ENCODE measurements around the gene RXRB.

The RXRB gene

DNA sequence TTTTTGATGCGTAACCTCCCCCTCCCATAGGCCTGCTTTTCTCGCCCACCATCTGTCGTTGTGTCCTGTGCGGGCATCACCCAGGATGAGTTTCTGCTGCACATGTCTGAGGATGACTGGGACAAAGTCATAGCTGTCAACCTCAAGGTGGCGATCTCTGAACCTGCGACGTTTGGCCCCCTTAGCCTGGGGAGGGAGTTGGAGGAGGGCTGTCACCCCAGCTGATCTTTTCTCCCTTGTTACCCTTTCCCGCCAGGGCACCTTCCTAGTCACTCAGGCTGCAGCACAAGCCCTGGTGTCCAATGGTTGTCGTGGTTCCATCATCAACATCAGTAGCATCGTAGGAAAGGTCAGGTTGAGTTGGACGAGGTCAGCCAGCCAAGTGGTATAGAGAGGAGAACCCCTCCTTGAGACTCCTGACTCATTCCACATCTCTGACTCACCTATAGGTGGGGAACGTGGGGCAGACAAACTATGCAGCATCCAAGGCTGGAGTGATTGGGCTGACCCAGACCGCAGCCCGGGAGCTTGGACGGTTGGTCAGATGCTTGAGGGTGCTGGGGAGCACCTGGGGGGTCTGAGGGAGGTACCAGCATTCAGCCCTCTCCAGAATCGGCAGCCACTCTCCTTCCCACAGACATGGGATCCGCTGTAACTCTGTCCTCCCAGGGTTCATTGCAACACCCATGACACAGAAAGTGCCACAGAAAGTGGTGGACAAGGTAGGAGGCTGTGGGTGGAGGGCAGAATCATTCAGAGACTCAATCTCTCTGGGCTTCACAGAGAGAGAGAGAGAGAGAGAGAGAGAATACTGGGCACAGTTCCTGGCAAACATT, 4.9 kb upstream of the RXRB start:
- Histone ChIP-seq H3K4me1 (ENCODE audit: insufficient read depth, poor library complexity, severe bottlenecking) (peaks cover 27% of the 10 kb centered on the region), H3K27me3 (ENCODE audit: insufficient read depth, poor library complexity, severe bottlenecking) (no peaks in the 10 kb centered on the region), H3K4me3 (ENCODE audit: severe bottlenecking) (peak overlapping the region; percentile 60), H3K27ac (ENCODE audit: poor library complexity, severe bottlenecking) (peak overlapping the region; percentile 87), H3K9me3 (ENCODE audit: severe bottlenecking) (no peaks in the 10 kb centered on the region), H3K36me3 (ENCODE audit: low read depth) (peaks cover 47% of the 10 kb centered on the region)
- ATAC-seq (ENCODE audit: low read depth), result peak; percentile 62
- TF ChIP-seq, protein P1, sequence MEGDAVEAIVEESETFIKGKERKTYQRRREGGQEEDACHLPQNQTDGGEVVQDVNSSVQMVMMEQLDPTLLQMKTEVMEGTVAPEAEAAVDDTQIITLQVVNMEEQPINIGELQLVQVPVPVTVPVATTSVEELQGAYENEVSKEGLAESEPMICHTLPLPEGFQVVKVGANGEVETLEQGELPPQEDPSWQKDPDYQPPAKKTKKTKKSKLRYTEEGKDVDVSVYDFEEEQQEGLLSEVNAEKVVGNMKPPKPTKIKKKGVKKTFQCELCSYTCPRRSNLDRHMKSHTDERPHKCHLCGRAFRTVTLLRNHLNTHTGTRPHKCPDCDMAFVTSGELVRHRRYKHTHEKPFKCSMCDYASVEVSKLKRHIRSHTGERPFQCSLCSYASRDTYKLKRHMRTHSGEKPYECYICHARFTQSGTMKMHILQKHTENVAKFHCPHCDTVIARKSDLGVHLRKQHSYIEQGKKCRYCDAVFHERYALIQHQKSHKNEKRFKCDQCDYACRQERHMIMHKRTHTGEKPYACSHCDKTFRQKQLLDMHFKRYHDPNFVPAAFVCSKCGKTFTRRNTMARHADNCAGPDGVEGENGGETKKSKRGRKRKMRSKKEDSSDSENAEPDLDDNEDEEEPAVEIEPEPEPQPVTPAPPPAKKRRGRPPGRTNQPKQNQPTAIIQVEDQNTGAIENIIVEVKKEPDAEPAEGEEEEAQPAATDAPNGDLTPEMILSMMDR (IDR thresholded peaks at IDR 0.05; ENCODE audit: poor library complexity, severe bottlenecking), result peak; percentile 12
- no peak for DNase-seq (ENCODE audit: low spot score)

DNA sequence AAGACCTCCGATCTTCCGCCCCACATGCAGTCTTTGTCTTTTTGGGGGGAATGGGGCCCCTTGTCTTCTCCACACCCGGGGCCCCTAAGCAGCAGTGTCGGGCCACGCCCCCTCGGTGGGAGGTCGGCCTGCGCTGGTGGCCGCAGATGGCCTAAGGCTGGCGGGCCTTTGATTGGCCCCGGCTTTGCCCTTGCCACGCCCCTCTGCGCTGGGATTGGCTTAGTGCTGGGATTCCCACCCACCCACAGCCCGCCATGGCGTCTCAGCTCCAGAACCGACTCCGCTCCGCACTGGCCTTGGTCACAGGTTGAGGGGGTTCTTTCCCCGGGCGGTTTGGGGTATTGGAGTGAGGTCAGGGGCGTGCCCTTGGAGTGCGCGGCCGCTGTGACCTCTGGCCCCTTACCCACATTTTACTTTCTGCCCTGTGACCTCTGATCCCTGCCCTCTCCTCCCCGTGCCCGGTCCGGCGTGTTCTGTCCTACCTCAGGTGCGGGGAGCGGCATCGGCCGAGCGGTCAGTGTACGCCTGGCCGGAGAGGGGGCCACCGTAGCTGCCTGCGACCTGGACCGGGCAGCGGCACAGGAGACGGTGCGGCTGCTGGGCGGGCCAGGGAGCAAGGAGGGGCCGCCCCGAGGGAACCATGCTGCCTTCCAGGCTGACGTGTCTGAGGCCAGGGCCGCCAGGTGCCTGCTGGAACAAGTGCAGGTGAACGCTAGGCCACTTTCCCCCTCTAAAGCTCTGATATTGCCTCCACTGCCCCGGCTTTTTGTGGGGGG, 4.1 kb upstream of the RXRB start, which contains the start of gene HSD17B8:
HSD17B8 (plus strand) TSS at position 241 of the 776 bp plus-strand sequence; CDS start at position 255, 14 bp downstream.
- Histone ChIP-seq H3K27me3 (ENCODE audit: insufficient read depth, poor library complexity, severe bottlenecking) (no peaks in the 10 kb centered on the region), H3K4me3 (ENCODE audit: severe bottlenecking) (peak within 1 kb of the TSS; percentile 60), H3K4me1 (ENCODE audit: insufficient read depth, poor library complexity, severe bottlenecking) (peaks cover 27% of the 10 kb centered on the region), H3K27ac (ENCODE audit: poor library complexity, severe bottlenecking) (peak within 1 kb of the TSS; percentile 87), H3K9me3 (ENCODE audit: severe bottlenecking) (no peaks in the 10 kb centered on the region), H3K36me3 (ENCODE audit: low read depth) (peaks cover 40% of the 10 kb centered on the region)
- ATAC-seq (ENCODE audit: low read depth) (peak; percentile 72), DNase-seq (ENCODE audit: low spot score) (peak; percentile 94)
- TF ChIP-seq, protein P1 (IDR thresholded peaks at IDR 0.05; ENCODE audit: poor library complexity, severe bottlenecking), result no peak

DNA sequence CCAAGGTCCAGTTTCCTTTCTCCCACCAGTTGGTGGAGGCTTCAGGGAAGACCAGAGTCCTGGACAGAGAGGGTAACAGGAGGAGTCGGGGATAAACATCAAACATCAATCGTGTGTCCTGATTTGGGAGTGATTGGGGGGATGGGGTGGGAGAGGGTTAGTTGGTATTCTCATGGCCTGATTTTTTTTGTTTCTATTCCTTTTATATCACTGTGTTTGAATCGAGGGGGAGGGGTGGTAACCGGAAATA, 3.6 kb upstream of the RXRB start:
- H3K27ac ChIP-seq (ENCODE audit: poor library complexity, severe bottlenecking), result peak overlapping the region; percentile 87
- H3K9me3 ChIP-seq (ENCODE audit: severe bottlenecking), result no peaks in the 10 kb centered on the region
- H3K4me1 ChIP-seq (ENCODE audit: insufficient read depth, poor library complexity, severe bottlenecking), result peaks cover 27% of the 10 kb centered on the region
- no peaks in the 10 kb centered on the region for H3K27me3 ChIP-seq (ENCODE audit: insufficient read depth, poor library complexity, severe bottlenecking)
- H3K4me3 ChIP-seq (ENCODE audit: severe bottlenecking), result peak overlapping the region; percentile 60
- ATAC-seq (ENCODE audit: low read depth) (no peak), DNase-seq (ENCODE audit: low spot score) (no peak)
- TF ChIP-seq, protein P1 (IDR thresholded peaks at IDR 0.05; ENCODE audit: poor library complexity, severe bottlenecking), result no peak
- peaks cover 35% of the 10 kb centered on the region for H3K36me3 ChIP-seq (ENCODE audit: low read depth)

DNA sequence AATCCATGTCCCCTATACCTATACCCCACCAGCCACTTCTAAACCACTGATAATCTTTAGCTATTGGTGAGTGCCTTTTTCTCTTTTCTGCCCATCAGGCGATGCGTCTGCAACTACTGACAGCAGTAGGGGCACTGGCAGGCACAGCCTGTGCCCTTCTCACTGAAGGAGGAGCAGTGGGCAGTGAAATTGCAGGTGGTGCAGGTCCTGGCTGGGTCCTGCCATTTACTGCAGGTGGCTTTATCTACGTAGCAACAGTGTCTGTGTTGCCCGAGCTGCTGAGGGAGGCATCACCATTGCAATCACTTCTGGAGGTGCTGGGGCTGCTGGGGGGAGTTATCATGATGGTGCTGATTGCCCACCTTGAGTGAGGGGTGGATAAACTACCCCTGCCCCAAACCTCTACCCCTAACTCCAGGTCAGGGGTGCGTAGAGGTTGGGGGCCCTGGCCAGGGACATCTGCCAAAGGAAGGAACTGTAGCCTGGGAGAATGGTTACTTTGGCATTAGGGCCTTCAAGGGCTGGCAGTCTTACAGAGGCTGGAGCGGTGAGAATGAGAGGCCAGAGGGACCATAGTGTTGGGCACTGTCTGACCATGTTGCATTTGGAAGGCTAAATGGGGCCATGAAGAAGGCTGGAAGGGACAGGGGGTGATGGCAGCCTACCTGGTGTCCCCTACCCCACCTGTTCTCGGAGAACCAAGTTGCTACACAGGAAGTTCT, 3.1 kb upstream of the RXRB start:
- TF ChIP-seq, protein P1 (IDR thresholded peaks at IDR 0.05; ENCODE audit: poor library complexity, severe bottlenecking), result no peak
- Histone ChIP-seq H3K4me3 (ENCODE audit: severe bottlenecking) (no peak overlapping the region), H3K4me1 (ENCODE audit: insufficient read depth, poor library complexity, severe bottlenecking) (peaks cover 27% of the 10 kb centered on the region), H3K27ac (ENCODE audit: poor library complexity, severe bottlenecking) (peak overlapping the region; percentile 87), H3K36me3 (ENCODE audit: low read depth) (peaks cover 33% of the 10 kb centered on the region), H3K27me3 (ENCODE audit: insufficient read depth, poor library complexity, severe bottlenecking) (no peaks in the 10 kb centered on the region), H3K9me3 (ENCODE audit: severe bottlenecking) (no peaks in the 10 kb centered on the region)
- no peak for DNase-seq (ENCODE audit: low spot score)
- no peak for ATAC-seq (ENCODE audit: low read depth)
